GM23338 (cell line): ENCODE results near the gene HOXA11. TPM values are rescaled to one million over a fixed set of nuclear protein-coding genes. Genes with fewer than 3 reads are reported as not detected.

Source experiments
- ATAC-seq: fragments of 200-7000 bp; cut with Tn5 transposase; 3 replicates; pipeline ENCODE4 v1.9.1; 2020
- DNase-seq: peaks from one replicate; pipeline ENCODE4 v3.0.0-alpha.2; 2015; ENCODE audit warnings: low spot score
- H2AFZ ChIP-seq: fragments of 200-600 bp; sonication (generic); 2 replicates; pipeline ENCODE4 v1.8.0; 2016; ENCODE audit warnings: antibody characterized with exemption, mild to moderate bottlenecking, moderate library complexity
- H3F3A ChIP-seq: fragments of 200-600 bp; sonication (generic); replicated peaks from 2 replicates; pipeline ENCODE4 v1.8.0; 2017; ENCODE audit warnings: antibody characterized with exemption, mixed run types, low read depth
- H3K27ac ChIP-seq: fragments of 200-600 bp; sonication (generic); 2 replicates; pipeline ENCODE4 v1.6.1; 2016; ENCODE audit warnings: low read depth
- H3K27me3 ChIP-seq: fragments of 200-600 bp; sonication (generic); 2 replicates; pipeline ENCODE4 v1.8.0; 2016; ENCODE audit warnings: mild to moderate bottlenecking, mixed run types, moderate library complexity; ENCODE audit not compliant: insufficient read depth
- H3K36me3 ChIP-seq: fragments of 200-600 bp; sonication (generic); 2 replicates; pipeline ENCODE4 v1.8.0; 2016; ENCODE audit warnings: mild to moderate bottlenecking; ENCODE audit not compliant: insufficient read depth
- H3K4me1 ChIP-seq: fragments of 200-600 bp; sonication (generic); 2 replicates; pipeline ENCODE4 v1.8.0; 2016; ENCODE audit warnings: mild to moderate bottlenecking, moderate library complexity; ENCODE audit not compliant: insufficient read depth
- H3K4me2 ChIP-seq: fragments of 200-600 bp; sonication (generic); 2 replicates; pipeline ENCODE4 v1.7.1; 2017; ENCODE audit warnings: mixed run types
- H3K4me3 ChIP-seq: fragments of 200-600 bp; sonication (generic); 2 replicates; pipeline ENCODE4 v1.6.1; 2016; ENCODE audit warnings: mixed run types
- H3K79me2 ChIP-seq: fragments of 200-600 bp; sonication (generic); replicated peaks from 2 replicates; pipeline ENCODE4 v1.8.0; 2017; ENCODE audit warnings: mild to moderate bottlenecking; ENCODE audit not compliant: insufficient read depth
- H3K9me2 ChIP-seq: fragments of 200-600 bp; sonication (generic); 2 replicates; pipeline ENCODE4 v1.8.0; 2017; ENCODE audit not compliant: insufficient read depth
- H4K20me1 ChIP-seq: fragments of 200-600 bp; sonication (generic); replicated peaks from 2 replicates; pipeline ENCODE4 v1.8.0; 2017; ENCODE audit warnings: mild to moderate bottlenecking; ENCODE audit not compliant: insufficient read depth
- H3K27ac Mint-ChIP-seq: 2 replicates; pipeline ENCODE4 v1.8.0; 2020; ENCODE audit warnings: inconsistent platforms, mild to moderate bottlenecking, moderate library complexity, mixed read lengths
- H3K27me3 Mint-ChIP-seq: 3 replicates; pipeline ENCODE4 v1.8.0; 2022; ENCODE audit warnings: low read depth, mild to moderate bottlenecking, moderate library complexity, mixed read lengths, inconsistent platforms; ENCODE audit not compliant: insufficient read depth, poor library complexity
- H3K36me3 Mint-ChIP-seq: 3 replicates; pipeline ENCODE4 v1.8.0; 2021; ENCODE audit warnings: low read depth, mild to moderate bottlenecking, inconsistent platforms, moderate library complexity, mixed read lengths
- H3K4me1 Mint-ChIP-seq: 3 replicates; pipeline ENCODE4 v1.8.0; 2020; ENCODE audit warnings: mild to moderate bottlenecking, inconsistent platforms, mixed read lengths
- H3K4me3 Mint-ChIP-seq: 3 replicates; pipeline ENCODE4 v1.8.0; 2021; ENCODE audit warnings: moderate library complexity, mild to moderate bottlenecking, inconsistent platforms, mixed read lengths
- H3K9me3 Mint-ChIP-seq: 3 replicates; pipeline ENCODE4 v1.8.0; 2020; ENCODE audit warnings: moderate library complexity, mild to moderate bottlenecking, inconsistent platforms, mixed read lengths
- EZH2 ChIP-seq: fragments of 200-600 bp; sonication (generic); IDR thresholded peaks from one replicate; pipeline ENCODE4 v1.8.0; 2017; ENCODE audit warnings: antibody characterized with exemption, mild to moderate bottlenecking, low read depth; ENCODE audit not compliant: unreplicated experiment
- EZH2phosphoT487 ChIP-seq: fragments of 200-600 bp; sonication (generic); IDR thresholded peaks from one replicate; pipeline ENCODE4 v1.8.1; 2018; ENCODE audit warnings: antibody characterized with exemption; ENCODE audit not compliant: unreplicated experiment
- POLR2AphosphoS5 ChIP-seq: IDR thresholded peaks from 2 replicates; pipeline ENCODE4 v1.6.1; 2016; ENCODE audit warnings: antibody characterized with exemption, low read depth
- STAT1 ChIP-seq: IDR thresholded peaks from one replicate; pipeline ENCODE4 v1.6.1; 2016; ENCODE audit warnings: antibody characterized with exemption; ENCODE audit not compliant: unreplicated experiment
- polyA plus RNA-seq: library from polyadenylated mRNA; unstranded; fragments of >200 nt; fragmentation: Nextera tagmentation; extraction: Ambion mirVana; gene quantifications from 2 replicates; pipeline ENCODE4 v1.2.1, GENCODE V29; 2016
- total RNA-seq: library from RNA; depleted of rRNA; stranded (reverse); fragments of >200 nt; shearing (Covaris generic); gene quantifications from 2 replicates; pipeline ENCODE4 v1.2.3, GENCODE V29; 2014
- TF ChIP-seq, protein P1 (sequence below): IDR thresholded peaks from 2 replicates; pipeline ENCODE4 v1.6.1; 2016; ENCODE audit warnings: antibody characterized with exemption

The HOXA11 gene
- total and polyA plus RNA-seq, 2 experiments from 2014 or later = not detected

DNA sequence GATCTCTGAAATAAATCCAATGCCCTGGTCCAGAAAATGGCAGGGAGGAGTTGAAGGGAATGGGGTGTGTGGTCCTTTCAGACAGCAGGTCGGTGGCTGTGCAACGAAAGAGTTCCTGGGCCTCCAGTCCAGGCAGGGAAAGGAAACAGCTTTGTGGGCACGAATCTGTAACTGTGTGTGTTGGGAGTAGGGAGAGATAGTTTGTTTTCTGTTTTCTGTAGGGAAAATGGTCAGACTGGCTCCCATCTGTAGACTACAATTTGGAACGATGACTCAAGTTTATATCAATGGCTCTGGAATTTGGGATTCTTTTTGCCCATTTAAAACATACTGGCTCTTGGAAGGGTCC lies 17.1 kb downstream of the HOXA11 start:
- ATAC-seq (no peak), DNase-seq (no peak)
- peaks cover 17% of the 10 kb centered on the region for H3K4me1 Mint-ChIP-seq
- no peak overlapping the region; the same call in 2 of the 3 replicates for H3K4me3 Mint-ChIP-seq
- Histone ChIP-seq H3K79me2 (no peaks in the 10 kb centered on the region), H4K20me1 (peaks cover 51% of the 10 kb centered on the region), H3K9me2 (no peaks in the 10 kb centered on the region), H3K4me2 (no peak overlapping the region), H3F3A (peaks cover 49% of the 10 kb centered on the region), H2AFZ (no peak overlapping the region), H3K36me3 (no peaks in the 10 kb centered on the region; the same call in 1 of the 2 replicates), H3K4me1 (peaks cover 10% of the 10 kb centered on the region), H3K27ac (no peak overlapping the region), H3K4me3 (no peak overlapping the region), H3K27me3 (peaks cover 100% of the 10 kb centered on the region)
- peaks cover 19% of the 10 kb centered on the region; the same call in 2 of the 3 replicates for H3K9me3 Mint-ChIP-seq
- no peaks in the 10 kb centered on the region; the same call in 2 of the 3 replicates for H3K36me3 Mint-ChIP-seq
- no peak overlapping the region for H3K27ac Mint-ChIP-seq
- peak; percentile 47 for TF ChIP-seq EZH2
- TF ChIP-seq, protein P1, sequence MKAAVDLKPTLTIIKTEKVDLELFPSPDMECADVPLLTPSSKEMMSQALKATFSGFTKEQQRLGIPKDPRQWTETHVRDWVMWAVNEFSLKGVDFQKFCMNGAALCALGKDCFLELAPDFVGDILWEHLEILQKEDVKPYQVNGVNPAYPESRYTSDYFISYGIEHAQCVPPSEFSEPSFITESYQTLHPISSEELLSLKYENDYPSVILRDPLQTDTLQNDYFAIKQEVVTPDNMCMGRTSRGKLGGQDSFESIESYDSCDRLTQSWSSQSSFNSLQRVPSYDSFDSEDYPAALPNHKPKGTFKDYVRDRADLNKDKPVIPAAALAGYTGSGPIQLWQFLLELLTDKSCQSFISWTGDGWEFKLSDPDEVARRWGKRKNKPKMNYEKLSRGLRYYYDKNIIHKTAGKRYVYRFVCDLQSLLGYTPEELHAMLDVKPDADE = no peak
- peaks cover 100% of the 10 kb centered on the region for H3K27me3 Mint-ChIP-seq

DNA sequence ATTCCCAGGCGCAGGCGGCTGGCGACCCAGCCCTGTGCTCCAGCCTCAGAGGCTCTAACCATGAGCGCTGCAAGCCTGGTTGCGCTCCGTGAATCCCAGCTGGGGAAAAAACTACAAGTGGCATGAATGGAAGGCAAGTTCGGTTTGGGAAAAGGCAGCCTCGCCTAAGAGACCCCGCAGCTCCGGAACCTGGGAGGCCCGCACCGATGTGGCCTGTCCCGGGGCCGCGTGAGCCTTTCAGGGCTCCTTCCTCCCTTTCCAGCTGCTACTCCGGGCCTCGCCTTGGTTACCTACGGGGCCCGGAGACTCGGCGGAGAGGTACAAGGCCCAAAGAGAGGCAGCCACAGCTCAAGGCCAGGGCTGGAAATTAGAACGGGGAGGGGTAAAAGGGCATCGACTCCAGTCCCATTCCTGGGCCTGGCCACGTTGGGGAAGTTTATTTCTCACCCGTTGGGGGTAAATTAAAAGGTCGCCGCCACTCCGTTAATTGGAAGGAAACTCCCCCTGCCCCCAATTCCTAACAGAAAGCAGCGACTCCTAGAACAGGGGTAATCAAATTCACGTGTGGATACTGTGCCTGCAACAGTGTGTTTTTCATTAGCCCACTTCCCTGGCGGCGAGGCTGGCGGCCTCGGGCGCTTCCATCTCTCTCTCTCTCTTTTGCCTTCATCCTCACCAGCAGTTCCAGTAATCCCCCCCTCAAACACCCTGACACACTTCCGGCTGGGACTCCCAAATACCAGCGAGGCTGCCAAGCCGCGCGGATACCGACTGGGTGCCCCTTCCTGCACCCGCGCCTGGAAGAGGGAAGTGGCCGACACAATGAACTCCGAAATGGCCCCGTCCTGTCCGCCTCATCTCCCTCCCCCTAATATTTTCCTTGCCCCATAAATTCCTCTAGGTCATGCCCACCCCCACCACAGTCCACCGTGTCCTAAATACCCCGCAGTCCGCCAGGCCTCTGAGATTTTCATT lies 18.2 kb downstream of the HOXA11 start:
- H2AFZ ChIP-seq = no peak overlapping the region
- peaks cover 59% of the 10 kb centered on the region for H4K20me1 ChIP-seq
- no peak overlapping the region for H3K27ac ChIP-seq
- ATAC-seq (no peak), DNase-seq (peak; percentile 53)
- H3F3A ChIP-seq = peaks cover 38% of the 10 kb centered on the region
- Mint-ChIP-seq H3K9me3 (peaks cover 16% of the 10 kb centered on the region; the same call in 2 of the 3 replicates), H3K27me3 (peaks cover 100% of the 10 kb centered on the region), H3K36me3 (no peaks in the 10 kb centered on the region; the same call in 2 of the 3 replicates), H3K27ac (no peak overlapping the region), H3K4me3 (no peak overlapping the region), H3K4me1 (peaks cover 13% of the 10 kb centered on the region)
- H3K27me3 ChIP-seq = peaks cover 100% of the 10 kb centered on the region
- no peak overlapping the region for H3K4me2 ChIP-seq
- no peaks in the 10 kb centered on the region; the same call in 1 of the 2 replicates for H3K36me3 ChIP-seq
- no peaks in the 10 kb centered on the region for H3K79me2 ChIP-seq
- H3K4me1 ChIP-seq = peaks cover 4% of the 10 kb centered on the region
- TF ChIP-seq, protein P1 = no peak
- TF ChIP-seq EZH2phosphoT487 = peak; percentile 27
- TF ChIP-seq EZH2 = peak; percentile 95
- TF ChIP-seq STAT1 = no peak
- no peak for TF ChIP-seq POLR2AphosphoS5
- H3K4me3 ChIP-seq = no peak overlapping the region
- H3K9me2 ChIP-seq = no peaks in the 10 kb centered on the region
